ENCODE results near the gene PARD3.

The PARD3 gene

GRCh38 chr10:34256216-34256615, 558.9 kb downstream of the PARD3 start:
- no peak for DNase-seq (ENCODE audit: low read depth in 2 of 2)

- no peak for DNase-seq (ENCODE audit: low read depth in 2 of 2)
These were observed 560.1 kb downstream of the PARD3 start for GRCh38 chr10:34255035-34255434.

- DNase-seq (ENCODE audit: low read depth in 2 of 2), result no peak
These were observed 560.5 kb downstream of the PARD3 start for GRCh38 chr10:34254596-34254995.

GRCh38 chr10:34252111-34252510, 563.0 kb downstream of the PARD3 start:
- DNase-seq (ENCODE audit: low read depth in 2 of 2), result no peak

GRCh38 chr10:34251177-34251576, 563.9 kb downstream of the PARD3 start:
- DNase-seq (ENCODE audit: low read depth in 2 of 2), result no peak

- DNase-seq (ENCODE audit: low read depth in 2 of 2), result no peak
These were observed 564.4 kb downstream of the PARD3 start for GRCh38 chr10:34250722-34251121.

- DNase-seq (ENCODE audit: low read depth in 2 of 2), result no peak
These were observed 565.5 kb downstream of the PARD3 start for GRCh38 chr10:34249634-34250033.

GRCh38 chr10:34247560-34247959, 567.5 kb downstream of the PARD3 start:
- no peak for DNase-seq (ENCODE audit: low read depth in 2 of 2)

- DNase-seq (ENCODE audit: low read depth in 2 of 2), result no peak
These were observed 570.2 kb downstream of the PARD3 start for GRCh38 chr10:34244756-34245484.

GRCh38 chr10:34241226-34242000, 573.7 kb downstream of the PARD3 start:
- no peak for DNase-seq (ENCODE audit: low read depth in 2 of 2)

GRCh38 chr10:34240039-34240438, 575.1 kb downstream of the PARD3 start:
- DNase-seq (ENCODE audit: low read depth in 2 of 2), result no peak

GRCh38 chr10:34237898-34238455, 577.1 kb downstream of the PARD3 start:
- DNase-seq (ENCODE audit: low read depth in 2 of 2), result no peak

- DNase-seq (ENCODE audit: low read depth in 2 of 2), result no peak
These were observed 578.2 kb downstream of the PARD3 start for GRCh38 chr10:34236931-34237330.

- DNase-seq (ENCODE audit: low read depth in 2 of 2), result no peak
These were observed 579.8 kb downstream of the PARD3 start for GRCh38 chr10:34235164-34235832.

GRCh38 chr10:34232481-34232880, 582.6 kb downstream of the PARD3 start:
- no peak for DNase-seq (ENCODE audit: low read depth in 2 of 2)

GRCh38 chr10:34231441-34232180, 583.5 kb downstream of the PARD3 start:
- no peak for DNase-seq (ENCODE audit: low read depth in 2 of 2)

GRCh38 chr10:34229917-34230316, 585.2 kb downstream of the PARD3 start:
- DNase-seq (ENCODE audit: low read depth in 2 of 2), result no peak

GRCh38 chr10:34228066-34228465, 587.0 kb downstream of the PARD3 start:
- no peak for DNase-seq (ENCODE audit: low read depth in 2 of 2)

- DNase-seq (ENCODE audit: low read depth in 2 of 2), result no peak
These were observed 590.5 kb downstream of the PARD3 start for GRCh38 chr10:34224639-34225038.

GRCh38 chr10:34223658-34224057, 591.4 kb downstream of the PARD3 start:
- DNase-seq (ENCODE audit: low read depth in 2 of 2), result no peak

GRCh38 chr10:34222359-34222758, 592.7 kb downstream of the PARD3 start:
- no peak for DNase-seq (ENCODE audit: low read depth in 2 of 2)
